Stimulated activated CD4-positive, alpha-beta T cell treated with anti-CD3 and anti-CD28 coated beads, Interleukin-12 subunit alpha, Interleukin-12 subunit beta, amount 100 ng/mL, for 4 hours (primary cell): Measurements from ENCODE around the gene DIMT1.

Source experiments
- DNase-seq: peaks from one replicate; pipeline ENCODE4 v3.0.0-alpha.2; 2020

DIMT1 gene

GRCh38 chr5:62403411-62404250, at the start of gene DIMT1:
TSS of gene DIMT1 (minus strand) at chr5:62403905. CDS start at chr5:62403772, 133 bp downstream.
- peak; percentile 86 for DNase-seq

- no peak for DNase-seq
These were observed 46.6 kb upstream of the DIMT1 start for GRCh38 chr5:62450259-62450658.

GRCh38 chr5:62448528-62448927, 44.8 kb upstream of the DIMT1 start:
- no peak for DNase-seq

- DNase-seq, result no peak
These were observed 28.9 kb upstream of the DIMT1 start for GRCh38 chr5:62432621-62433064.

- DNase-seq, result no peak
These were observed 28.3 kb upstream of the DIMT1 start for GRCh38 chr5:62431735-62432620.

- no peak for DNase-seq
These were observed 21.1 kb upstream of the DIMT1 start for GRCh38 chr5:62424763-62425162.

GRCh38 chr5:62421414-62421813, 17.7 kb upstream of the DIMT1 start:
- DNase-seq, result no peak

GRCh38 chr5:62419609-62420008, 15.9 kb upstream of the DIMT1 start:
- DNase-seq, result no peak

GRCh38 chr5:62418462-62419076, 14.9 kb upstream of the DIMT1 start:
- no peak for DNase-seq

GRCh38 chr5:62413711-62414110, 10.0 kb upstream of the DIMT1 start:
- no peak for DNase-seq

GRCh38 chr5:62412549-62413329, 9.0 kb upstream of the DIMT1 start, which contains the start of gene IPO11:
TSS of gene IPO11 (plus strand) at chr5:62412763. CDS start at chr5:62437280, 24,517 bp downstream.
- DNase-seq, result peak; percentile 97

- DNase-seq, result no peak
These were observed 8.3 kb downstream of the DIMT1 start for GRCh38 chr5:62395210-62395950.

- no peak for DNase-seq
These were observed 16.9 kb downstream of the DIMT1 start for GRCh38 chr5:62386824-62387223.

GRCh38 chr5:62385816-62386400, 17.8 kb downstream of the DIMT1 start:
- no peak for DNase-seq

GRCh38 chr5:62385131-62385530, 18.6 kb downstream of the DIMT1 start:
- no peak for DNase-seq

GRCh38 chr5:62376064-62376463, 27.6 kb downstream of the DIMT1 start:
- DNase-seq, result no peak

- DNase-seq, result no peak
These were observed 28.1 kb downstream of the DIMT1 start for GRCh38 chr5:62375627-62376026.

- DNase-seq, result no peak
These were observed 29.6 kb downstream of the DIMT1 start for GRCh38 chr5:62374090-62374489.

GRCh38 chr5:62373382-62373781, 30.3 kb downstream of the DIMT1 start:
- DNase-seq, result no peak

GRCh38 chr5:62372600-62372999, 31.1 kb downstream of the DIMT1 start:
- DNase-seq, result no peak

- no peak for DNase-seq
These were observed 32.3 kb downstream of the DIMT1 start for GRCh38 chr5:62371409-62371808.
